ENCODE measurements around the gene PAN3.

GRCh38 chr13:28159057-28159456 lies 20.7 kb downstream of the PAN3 start:
- TF ChIP-seq, protein P1, sequence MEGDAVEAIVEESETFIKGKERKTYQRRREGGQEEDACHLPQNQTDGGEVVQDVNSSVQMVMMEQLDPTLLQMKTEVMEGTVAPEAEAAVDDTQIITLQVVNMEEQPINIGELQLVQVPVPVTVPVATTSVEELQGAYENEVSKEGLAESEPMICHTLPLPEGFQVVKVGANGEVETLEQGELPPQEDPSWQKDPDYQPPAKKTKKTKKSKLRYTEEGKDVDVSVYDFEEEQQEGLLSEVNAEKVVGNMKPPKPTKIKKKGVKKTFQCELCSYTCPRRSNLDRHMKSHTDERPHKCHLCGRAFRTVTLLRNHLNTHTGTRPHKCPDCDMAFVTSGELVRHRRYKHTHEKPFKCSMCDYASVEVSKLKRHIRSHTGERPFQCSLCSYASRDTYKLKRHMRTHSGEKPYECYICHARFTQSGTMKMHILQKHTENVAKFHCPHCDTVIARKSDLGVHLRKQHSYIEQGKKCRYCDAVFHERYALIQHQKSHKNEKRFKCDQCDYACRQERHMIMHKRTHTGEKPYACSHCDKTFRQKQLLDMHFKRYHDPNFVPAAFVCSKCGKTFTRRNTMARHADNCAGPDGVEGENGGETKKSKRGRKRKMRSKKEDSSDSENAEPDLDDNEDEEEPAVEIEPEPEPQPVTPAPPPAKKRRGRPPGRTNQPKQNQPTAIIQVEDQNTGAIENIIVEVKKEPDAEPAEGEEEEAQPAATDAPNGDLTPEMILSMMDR (IDR thresholded peaks at IDR 0.05): no peak
- TF ChIP-seq ZFX (IDR thresholded peaks at IDR 0.05; ENCODE audit: borderline replicate concordance): no peak

All from 22Rv1 (cell line).